ENCODE measurements around the gene MCF2L2.

DNA sequence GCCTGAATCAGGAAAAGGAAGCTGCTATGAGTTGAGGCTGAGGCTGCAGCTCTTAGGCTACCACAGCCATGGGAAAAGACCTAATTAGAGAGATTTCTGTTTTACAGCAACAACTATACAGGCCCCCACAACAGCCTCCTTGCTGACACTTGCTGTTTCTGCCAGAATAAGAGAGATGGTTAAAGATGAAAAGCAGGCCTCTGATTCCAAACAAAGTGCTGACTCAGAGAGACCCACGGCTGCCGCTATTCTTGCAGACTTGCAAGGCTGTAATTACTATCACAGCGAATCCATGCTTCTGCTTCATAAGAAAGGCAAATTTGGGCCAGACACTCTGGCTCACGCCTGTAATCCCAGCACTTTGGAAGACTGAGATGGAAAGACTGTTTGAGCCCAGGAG lies 41.8 kb downstream of the MCF2L2 start:
- TF ChIP-seq POLR2AphosphoS5 (IDR thresholded peaks at IDR 0.05): no peak
- TF ChIP-seq POLR2A (IDR thresholded peaks at IDR 0.05): no peak
- TF ChIP-seq, protein P1, sequence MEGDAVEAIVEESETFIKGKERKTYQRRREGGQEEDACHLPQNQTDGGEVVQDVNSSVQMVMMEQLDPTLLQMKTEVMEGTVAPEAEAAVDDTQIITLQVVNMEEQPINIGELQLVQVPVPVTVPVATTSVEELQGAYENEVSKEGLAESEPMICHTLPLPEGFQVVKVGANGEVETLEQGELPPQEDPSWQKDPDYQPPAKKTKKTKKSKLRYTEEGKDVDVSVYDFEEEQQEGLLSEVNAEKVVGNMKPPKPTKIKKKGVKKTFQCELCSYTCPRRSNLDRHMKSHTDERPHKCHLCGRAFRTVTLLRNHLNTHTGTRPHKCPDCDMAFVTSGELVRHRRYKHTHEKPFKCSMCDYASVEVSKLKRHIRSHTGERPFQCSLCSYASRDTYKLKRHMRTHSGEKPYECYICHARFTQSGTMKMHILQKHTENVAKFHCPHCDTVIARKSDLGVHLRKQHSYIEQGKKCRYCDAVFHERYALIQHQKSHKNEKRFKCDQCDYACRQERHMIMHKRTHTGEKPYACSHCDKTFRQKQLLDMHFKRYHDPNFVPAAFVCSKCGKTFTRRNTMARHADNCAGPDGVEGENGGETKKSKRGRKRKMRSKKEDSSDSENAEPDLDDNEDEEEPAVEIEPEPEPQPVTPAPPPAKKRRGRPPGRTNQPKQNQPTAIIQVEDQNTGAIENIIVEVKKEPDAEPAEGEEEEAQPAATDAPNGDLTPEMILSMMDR (IDR thresholded peaks at IDR 0.05): no peak
